Measurements from ENCODE around the gene GPR158.

The GPR158 gene

GRCh38 chr10:25614652-25615051 is 439.9 kb downstream of the GPR158 start:
- DNase-seq = no peak

DNA sequence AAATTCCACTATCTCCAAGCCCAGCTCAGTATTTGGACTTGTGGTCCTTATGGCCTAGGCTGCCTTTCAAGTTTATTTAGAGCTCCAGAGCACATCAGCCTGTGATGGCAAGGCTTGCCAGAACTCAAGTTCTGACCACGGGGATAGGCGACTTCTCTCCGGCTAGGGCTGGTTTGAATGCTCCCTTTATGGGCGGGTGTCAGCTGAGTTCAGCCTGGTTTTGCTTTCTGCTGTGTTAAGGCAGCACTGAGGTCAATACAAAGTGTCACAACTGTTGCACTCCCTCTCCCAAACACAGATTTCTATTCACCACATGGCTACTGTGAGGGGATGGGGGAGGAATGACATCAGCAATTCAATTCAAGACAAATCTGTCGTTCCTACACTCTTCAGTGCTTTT is 441.1 kb downstream of the GPR158 start:
- no peak for DNase-seq

GRCh38 chr10:25616903-25617592 is 442.2 kb downstream of the GPR158 start:
- no peak for DNase-seq

DNA sequence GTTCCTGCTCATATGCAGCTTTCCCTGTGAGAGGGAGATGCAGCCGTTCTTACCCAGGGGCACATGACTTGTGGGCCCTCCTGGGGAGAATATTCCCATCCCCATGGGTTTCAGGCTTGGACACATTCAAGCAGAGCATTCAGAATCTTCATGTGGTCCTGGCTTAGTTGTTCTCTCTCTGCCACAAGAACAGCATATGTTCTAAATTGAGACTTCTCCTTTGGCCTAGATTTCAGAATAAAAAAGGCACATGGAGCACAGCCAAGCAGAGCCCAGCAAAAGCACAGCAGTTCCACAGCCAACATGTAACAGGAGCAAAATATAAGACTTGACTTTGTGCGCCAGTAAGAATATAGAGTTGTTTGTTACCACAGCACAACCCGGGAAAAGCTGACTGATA is 452.8 kb downstream of the GPR158 start:
- no peak for DNase-seq

- DNase-seq = no peak
Observed at GRCh38 chr10:25629333-25629732, 454.5 kb downstream of the GPR158 start.

- no peak for DNase-seq
Observed at GRCh38 chr10:25631471-25631870, 456.7 kb downstream of the GPR158 start.

- DNase-seq = no peak
Observed at GRCh38 chr10:25632802-25633201, 458.0 kb downstream of the GPR158 start.

GRCh38 chr10:25633542-25633941 is 458.7 kb downstream of the GPR158 start:
- no peak for DNase-seq

- DNase-seq = no peak
Observed at GRCh38 chr10:25639646-25640045, 464.8 kb downstream of the GPR158 start.

DNA sequence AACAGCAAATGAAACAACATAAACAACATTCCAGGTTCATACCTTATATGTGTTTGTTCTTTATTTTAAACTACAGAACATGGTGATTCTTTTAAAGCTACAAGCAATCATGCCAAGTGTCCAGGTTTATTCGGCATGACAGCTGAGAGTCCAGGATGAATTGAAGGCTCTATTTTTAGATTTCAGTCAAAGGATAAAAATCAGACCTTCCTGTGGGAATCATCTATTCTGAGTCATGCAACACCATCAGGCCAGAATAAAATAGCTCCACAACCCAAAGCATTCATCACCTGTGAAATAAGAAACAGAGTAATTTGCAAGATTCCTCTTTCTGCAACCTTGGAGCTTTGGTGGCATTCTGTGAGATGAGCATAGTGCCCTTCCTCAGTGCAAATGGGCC is 466.8 kb downstream of the GPR158 start:
- no peak for DNase-seq

DNA sequence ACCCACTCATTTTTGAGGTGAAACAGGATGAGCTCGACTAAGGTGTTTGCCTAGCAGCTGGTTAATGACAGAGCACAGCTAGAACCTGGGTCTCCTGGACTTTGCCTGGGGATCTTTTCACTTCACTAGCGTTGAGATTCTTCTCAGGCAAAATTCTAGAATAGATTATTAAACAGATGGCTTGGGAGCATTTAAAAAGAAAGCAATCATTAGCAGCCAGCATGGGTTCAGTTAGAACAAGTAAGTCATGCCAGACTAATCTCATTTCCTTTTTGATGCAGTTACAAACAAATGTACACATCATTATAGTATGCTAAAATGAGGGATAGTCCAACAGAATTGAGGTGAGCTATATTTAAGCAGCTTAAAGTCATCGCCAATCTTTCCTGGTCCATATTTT is 467.9 kb downstream of the GPR158 start:
- DNase-seq = no peak

- no peak for DNase-seq
Observed at GRCh38 chr10:25646371-25646770, 471.6 kb downstream of the GPR158 start.

- no peak for DNase-seq
Observed at GRCh38 chr10:25651534-25651933, 476.7 kb downstream of the GPR158 start.

Data from activated CD4-positive, CD25-positive, alpha-beta regulatory T cell treated with anti-CD3 and anti-CD28 coated beads, Interleukin-2, amount 50 U/mL, for 72 hours (primary cell).